M059J (cell line): Measurements from ENCODE around the gene LRTM1. TPM values are rescaled to one million over a fixed set of nuclear protein-coding genes. Genes with fewer than 3 reads are reported as not detected.

Experiments used
- DNase-seq: peaks from one replicate; pipeline ENCODE4 v3.0.0-alpha.2; 2012; ENCODE audit warnings: low read depth
- total RNA-seq: library from RNA; depleted of rRNA; stranded (reverse); fragments of >200 nt; shearing (Covaris generic); gene quantifications from 2 replicates; pipeline ENCODE4 v1.2.3, GENCODE V29; 2014

LRTM1 gene
- total RNA-seq, 1 experiment from 2014 or later: not detected

DNA sequence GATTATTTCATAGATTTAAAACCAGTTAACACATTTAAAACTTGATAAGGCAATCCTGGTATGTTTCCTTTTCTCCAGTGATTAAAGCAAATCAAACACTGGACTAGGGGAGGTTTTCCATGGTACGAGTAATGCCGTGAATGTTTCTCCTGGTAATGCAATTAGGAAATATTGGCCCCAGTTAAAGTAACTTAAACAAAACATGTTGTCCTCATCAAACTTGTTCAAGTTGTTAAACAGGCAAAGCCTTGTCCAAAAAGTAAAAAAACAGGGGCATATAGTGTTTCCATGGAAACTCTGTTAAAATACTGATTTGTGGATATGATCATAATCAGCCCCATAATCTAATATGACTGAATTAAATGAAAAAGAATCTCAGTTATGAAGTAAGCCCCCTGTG lies 13.1 kb upstream of the LRTM1 start:
- no peak for DNase-seq

DNA sequence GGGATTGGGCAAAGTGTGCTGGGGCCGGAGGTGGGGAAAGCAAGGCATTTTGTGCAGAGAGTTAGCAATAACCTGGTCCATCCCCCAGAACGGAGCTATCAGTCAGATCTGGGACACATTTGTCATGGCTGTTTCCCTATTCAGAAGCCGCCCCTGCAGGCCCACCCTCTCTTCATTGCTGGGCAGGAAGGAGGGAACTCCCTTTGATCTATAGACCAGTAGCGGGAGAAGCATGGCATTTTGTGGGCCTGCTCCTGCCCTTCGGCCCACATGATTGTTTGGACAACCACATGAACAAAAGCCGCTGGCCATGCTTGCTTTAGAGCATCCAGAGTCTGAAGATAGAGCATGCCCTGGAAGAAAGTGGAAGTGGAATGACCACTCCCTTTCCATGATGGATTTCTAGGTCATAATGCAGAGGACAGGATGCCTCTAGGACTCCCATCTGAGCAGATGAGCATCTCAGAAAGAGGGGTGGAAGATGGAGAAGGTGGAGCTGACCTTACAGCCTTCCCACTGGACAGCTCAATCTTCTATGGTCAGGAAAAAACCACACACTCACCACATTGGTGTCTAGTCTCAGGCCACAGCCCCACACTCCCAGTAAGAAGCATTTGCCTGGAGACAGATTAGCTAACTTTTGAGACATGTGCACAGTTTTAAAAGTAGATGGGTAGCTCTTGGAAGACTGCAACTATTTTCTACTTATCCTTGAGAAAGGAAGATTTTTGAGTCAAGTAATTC lies 11.9 kb upstream of the LRTM1 start:
- DNase-seq: peak; percentile 73

DNA sequence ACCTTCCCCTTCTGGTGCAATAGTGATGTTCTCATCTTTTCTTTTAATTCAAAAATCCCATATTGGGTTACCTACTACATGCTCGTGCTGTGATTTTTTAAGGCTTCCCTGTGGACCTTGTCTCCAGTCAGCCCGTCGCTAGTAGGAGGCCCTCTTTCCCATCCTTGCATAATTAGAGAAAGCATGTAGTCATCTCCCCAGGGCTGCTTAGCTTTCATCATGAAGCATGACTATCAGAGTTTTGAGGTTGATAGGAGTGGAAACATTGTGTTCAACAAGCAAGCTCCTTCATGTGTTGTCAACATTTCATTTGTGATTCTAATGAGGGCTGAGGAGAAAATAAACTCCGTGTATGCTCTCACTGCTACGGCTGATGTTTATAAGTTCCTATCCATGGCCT lies 8.7 kb upstream of the LRTM1 start:
- no peak for DNase-seq

DNA sequence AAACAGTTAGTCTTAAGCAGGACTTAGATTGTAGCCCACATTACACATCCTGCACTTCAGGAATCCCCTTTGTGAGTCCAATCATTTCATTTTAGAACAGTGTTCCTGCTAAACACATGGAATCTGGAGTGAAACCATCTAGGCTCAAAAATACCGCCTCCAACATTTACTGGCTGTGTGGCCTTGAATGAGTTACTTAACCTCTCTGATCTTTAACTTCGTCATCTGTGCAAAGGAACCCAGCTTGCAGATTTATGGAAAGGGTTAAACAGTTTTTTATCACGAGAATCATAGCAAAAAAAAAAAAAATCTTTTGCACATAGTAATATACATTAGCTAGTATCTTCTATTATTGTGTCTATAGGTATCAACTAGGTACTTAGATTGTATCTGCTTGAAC lies 8.0 kb upstream of the LRTM1 start:
- no peak for DNase-seq

DNA sequence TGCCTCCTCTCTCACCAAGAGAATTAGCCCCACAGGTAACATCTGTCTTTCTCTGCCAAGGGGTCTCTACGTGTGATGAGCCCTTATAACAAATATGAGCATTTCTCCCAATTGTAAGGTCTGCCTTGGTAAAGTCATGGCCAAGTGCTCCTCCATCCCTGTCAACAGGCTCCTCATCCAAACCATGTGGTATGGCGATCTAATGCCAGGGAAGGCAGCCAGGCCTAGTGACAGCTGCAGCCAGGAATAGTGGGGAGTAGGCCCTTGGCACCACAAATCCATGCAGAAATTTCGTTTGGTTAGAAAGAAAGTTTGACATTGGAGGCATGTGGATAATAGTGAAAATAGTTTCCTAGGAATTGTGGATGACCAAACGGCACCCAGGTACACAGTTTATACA lies 4.7 kb upstream of the LRTM1 start:
- DNase-seq: no peak

DNA sequence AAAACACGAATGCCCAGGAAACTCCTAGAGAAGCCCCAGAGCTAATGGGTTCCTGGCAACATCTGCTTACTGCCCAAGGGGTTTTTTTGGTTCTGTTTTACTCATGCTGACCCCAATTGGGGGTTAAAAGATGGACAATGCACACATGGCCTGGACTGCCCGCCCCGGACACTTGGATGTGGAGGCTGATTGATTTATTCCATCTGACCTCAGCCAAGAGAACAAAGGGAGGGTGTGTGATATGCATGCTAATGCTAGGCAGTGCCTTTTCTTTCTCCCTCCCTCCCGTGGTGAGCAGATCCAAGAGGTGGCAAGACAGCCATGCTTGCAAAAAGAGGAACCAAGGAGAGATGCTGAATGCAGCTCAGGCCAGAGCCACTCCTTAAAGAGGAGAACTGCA lies 3.3 kb upstream of the LRTM1 start:
- peak; percentile 17 for DNase-seq

DNA sequence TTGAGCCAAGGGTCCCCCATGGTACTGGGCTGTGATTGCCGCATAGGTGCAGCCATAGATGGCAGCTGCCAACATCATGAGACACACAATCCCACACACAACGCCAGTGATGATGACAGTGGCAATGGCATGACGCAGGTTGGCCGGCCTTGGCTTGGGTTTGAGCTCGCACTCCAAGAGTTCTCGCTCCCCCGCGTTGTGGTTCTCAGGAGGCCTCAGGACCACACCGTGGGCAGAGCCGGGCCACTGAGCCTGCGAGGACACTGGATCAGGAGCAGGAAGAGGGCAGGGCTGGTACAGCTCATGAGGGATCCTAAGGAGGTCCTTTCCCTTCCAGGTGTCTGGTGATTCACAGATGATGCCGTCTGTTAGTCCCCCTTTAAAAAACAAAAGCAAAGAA lies 9.3 kb downstream of the LRTM1 start:
- no peak for DNase-seq

DNA sequence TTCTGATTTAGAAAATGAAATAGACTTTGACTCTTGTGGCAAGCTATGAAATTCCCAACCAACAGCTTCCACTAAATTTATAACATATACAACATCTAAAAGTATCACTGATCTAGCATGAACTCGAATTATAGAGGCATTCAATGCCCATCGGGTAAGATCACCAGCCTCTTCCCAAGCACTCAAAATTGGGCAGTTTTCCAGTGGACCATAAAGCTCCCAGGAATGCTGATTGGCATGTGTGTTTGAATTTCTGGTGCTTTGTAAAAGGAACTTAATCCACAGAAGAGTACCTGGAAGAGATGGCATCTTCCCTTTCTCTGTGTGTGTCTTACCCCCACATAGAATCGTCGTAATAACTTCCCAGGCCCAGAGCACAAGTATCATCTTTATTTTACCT lies 10.0 kb downstream of the LRTM1 start:
- DNase-seq: peak; percentile 68

DNA sequence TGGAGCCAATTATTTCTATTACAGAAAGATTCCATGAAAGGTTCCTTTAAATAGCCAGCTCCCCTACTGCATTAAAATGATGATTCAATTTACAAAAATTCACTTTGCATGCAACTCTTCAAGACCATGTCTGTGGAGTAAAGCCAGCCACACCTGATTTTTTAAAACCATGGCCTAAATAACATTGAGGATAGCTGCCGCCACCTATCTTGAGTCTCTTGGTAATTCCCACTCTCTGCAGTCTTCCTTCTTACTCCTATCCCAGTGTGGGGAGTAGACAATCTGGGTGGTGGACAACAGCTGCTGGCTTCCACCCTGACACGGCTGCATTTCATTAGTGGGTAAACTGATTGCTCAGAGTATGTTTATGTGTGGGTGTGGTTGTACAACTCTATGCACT lies 10.7 kb downstream of the LRTM1 start:
- peak; percentile 62 for DNase-seq

DNA sequence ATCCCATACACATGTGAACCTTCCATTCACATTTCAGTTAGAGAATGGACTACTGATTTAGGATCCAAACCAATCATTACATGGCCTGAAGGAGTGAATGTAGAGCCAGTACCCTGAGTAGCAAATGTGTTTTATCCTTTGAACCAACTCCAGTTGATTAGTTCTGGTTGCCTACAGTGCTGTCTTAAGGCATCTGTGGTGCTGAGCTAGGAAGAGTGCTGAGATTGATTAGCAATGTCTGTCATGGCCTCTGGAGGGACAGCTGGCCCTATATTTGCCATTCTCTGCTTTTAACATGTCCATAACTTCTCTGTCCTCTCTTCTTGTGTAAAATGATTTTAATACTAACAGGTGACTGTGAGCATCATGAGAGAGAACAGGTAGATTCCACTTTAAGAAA lies 11.1 kb downstream of the LRTM1 start:
- DNase-seq: peak; percentile 22

DNA sequence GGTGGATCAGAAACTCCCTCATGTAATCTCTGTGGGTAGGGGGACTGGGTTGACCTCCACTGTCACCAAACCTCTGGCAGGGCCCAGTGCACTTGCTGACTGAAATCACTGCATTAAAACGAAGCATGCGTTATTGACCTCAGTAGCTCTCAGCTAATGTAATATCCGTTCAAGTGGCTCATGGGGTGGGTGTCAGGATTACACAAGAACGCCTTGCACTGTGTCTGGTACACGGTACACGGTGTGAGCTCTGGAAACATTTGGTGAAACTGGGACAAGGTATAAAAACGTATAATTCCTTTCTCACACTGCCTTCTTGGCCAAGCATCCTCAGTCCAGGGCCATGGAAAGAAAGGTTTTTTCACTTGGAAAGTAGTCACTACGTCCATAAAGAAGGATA lies 11.9 kb downstream of the LRTM1 start:
- DNase-seq: no peak

DNA sequence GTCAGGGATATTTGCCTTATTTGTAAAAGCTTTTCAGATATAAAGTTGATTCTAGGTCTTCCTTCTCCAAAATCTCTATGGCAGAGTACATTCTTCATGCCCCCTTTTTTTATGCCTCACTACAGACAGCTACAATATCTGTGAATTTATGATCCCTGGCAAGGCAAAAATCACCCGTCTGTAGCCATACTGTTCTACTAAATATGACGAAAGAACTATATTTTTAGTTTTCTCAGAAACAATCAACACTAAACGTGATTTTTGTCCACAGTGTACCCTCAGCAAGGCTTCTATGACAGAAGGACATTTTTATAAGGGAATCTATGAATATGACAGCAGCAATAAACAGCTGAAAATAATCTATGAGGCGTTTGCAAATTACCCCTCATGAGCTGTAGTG lies 12.7 kb downstream of the LRTM1 start:
- DNase-seq: no peak

DNA sequence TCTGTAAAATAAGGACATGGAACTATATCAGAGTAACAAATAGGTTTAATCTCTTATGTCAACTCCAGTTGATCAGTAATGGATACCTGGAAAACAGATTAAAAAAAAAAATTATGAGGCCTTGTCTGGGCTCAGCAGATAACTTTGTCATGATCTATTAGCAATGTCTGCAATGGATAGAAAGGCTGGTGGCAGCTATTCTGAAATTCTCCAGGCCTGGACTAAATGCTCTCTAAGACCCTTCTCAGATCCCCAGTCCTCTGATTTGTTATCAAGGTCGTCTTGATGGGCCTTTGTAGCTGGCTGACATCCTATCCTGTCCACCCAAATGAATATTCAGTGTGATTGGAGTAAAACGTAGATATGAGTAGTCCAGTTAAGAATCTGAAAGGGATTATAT lies 13.7 kb downstream of the LRTM1 start:
- DNase-seq: no peak

DNA sequence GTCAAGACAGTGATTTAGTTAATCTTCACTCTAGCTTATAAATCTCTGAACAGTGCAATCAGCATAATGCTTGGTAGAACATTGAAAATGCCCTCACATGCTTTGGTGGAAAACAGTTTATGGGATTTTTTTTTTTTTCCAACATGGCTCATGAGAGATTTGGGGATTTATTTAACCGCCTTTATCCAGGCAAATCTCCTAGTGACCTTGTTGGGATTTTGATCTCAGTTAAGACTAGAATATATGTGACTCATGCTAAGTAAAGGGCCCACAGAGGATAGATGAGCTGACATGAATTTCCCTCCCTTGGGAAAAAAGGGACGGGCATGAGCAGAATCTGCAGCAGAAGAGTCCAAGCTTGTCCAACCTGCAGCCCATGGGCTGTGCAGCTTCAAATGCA lies 18.7 kb downstream of the LRTM1 start:
- peak; percentile 61 for DNase-seq

DNA sequence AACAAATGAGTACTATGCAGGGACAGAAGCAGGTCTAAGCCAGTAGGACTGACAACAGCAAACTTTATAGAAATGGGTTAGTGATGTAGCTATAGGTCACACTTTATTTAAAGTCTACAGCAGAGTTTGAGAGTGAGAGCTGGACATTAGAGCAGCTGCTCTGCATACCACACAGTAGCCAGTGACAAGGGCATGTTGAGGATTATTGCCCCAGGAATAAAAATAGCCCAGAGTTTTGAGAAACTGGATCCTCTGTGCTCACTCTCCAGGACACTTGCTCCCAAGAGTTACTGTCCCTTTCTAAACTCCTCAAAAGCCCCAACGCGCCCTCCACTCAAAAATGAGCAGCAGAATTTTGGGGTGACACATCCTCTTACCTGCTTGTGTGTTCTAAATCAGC lies 21.1 kb downstream of the LRTM1 start:
- DNase-seq: no peak

DNA sequence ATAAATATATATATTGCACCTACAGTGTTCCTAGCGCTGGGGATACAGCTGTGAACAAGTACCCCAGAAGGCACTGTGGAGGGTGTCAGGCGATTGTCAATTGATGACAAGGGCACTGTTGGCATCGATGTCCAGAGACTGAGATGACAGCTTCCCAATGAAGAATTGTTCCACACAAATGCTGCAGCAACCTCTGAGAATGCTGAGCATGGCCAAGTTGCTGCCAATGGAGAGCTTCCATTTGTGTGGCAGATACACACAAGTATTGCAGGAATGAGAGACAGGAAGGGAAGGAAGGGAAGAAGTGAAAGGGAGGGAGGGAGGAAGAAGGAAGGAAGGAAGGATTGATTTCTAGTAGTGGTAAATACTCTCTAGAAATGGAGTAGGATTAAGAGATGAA lies 21.9 kb downstream of the LRTM1 start:
- DNase-seq: no peak

DNA sequence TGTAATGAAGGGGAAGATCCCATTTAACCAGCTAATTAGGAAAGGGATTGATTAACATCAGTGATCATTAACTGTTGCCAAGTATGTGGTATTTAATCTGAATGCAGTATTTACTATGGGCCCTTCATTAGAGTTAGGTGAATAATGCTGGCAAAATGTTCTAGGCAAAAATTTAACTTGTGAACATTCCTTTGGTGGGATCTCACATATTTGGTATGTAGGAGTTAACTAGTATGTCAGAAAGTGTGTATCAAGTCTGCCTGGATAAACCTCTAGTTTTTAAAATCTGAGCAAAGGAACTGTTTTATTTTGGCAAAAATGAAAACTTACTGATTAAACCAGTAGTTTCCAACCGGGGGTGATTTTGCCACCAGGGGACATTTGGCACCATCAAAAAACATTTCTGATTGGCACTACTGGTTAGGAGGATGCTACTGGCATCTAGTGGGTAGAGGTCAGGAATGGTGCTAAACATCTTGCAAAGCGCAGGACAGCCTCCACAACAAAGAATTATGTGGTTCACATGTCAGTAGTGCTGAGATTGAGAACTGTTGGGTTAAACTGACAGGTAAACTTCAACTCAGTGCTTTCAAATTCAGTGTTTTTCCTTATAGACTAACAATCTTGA lies 22.5 kb downstream of the LRTM1 start:
- peak; percentile 49 for DNase-seq

DNA sequence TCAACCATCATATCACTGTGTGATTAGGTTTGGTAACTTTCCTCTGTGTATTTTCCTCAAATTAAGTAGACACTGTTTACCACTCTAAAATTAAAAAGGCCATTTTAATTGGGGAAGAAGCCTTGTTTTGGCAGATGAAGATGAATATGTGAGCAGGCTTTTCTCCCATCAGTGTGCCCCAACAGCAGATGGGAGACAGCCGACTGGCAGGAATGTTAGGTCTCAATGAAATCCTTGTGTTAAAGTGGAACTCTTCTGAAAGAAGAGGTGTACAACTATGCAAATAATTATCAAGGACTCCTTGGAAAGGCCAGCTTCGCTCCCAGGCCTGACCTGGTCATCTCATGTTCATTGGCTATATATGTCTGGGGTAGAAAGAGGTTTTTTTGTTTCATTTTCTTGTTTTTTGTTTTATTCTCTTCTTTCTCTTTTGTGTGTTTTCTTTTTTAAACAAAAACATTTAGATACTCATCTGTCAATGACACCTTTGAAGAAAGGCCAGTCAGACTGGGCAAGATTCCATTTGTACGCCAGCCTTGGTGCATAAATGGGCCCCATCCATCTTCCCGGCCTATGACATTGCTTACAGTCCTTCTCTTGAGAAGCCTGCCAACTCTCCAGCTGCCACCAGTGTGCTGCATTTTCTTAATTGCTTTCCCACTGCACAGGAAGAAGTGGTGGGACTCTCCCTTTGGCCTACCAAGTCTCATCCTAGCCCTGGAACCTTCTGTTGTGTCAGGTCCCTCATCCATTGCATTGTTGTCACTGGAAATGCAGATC lies 25.8 kb downstream of the LRTM1 start:
- peak; percentile 49 for DNase-seq

DNA sequence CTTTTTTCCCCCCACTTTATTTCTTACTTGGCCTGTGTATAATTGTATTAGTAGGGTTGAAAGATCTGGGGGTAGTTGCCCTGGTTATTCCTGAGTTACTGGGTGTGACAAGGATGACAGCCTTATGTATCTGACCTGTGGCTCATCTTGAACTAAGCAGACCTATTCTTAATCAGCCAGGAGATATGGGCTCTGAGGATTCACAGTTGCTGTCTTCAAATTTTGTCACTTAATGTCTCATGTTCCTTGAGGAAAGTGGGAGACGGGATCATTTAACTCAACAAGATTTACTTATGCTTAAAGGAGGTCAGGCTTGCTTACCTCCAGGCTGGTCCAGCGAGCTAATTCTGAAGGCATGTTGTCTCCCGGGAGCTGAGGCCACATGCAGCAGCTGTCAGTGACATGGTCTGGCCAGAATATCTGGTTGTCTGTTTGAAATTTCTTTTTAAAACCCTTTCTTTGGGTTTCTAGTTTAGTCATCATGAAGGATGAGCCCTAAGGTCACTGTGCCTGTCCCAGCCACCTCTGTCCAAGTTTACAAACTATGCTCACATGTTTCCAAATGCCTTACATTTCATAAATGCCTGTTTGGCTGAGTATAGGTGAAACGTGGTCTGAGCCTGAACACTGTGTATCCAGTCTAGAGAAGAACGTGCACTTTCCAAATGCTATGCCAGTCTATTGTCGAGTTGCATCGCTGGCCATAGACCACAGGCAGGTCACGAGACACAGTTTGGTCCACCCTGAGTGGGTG lies 26.8 kb downstream of the LRTM1 start:
- no peak for DNase-seq

DNA sequence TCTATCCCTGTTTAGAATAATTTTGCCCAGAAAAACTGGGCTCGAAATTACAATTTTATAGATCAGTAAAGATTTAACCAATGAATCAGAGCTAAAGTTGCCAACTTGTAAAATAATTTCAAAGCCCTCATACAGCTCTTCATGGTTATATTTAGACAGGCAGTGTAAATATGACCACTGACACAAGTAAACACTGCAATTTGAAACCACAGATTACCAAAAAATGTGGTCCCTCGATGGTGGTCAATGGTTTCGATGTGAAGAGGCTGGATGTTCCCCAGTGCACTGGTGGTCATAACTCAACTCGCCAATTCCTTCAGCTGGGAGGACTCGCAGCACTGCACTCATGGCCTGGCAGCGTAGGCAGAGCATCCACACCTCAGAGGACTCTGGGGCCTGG lies 28.6 kb downstream of the LRTM1 start:
- no peak for DNase-seq

DNA sequence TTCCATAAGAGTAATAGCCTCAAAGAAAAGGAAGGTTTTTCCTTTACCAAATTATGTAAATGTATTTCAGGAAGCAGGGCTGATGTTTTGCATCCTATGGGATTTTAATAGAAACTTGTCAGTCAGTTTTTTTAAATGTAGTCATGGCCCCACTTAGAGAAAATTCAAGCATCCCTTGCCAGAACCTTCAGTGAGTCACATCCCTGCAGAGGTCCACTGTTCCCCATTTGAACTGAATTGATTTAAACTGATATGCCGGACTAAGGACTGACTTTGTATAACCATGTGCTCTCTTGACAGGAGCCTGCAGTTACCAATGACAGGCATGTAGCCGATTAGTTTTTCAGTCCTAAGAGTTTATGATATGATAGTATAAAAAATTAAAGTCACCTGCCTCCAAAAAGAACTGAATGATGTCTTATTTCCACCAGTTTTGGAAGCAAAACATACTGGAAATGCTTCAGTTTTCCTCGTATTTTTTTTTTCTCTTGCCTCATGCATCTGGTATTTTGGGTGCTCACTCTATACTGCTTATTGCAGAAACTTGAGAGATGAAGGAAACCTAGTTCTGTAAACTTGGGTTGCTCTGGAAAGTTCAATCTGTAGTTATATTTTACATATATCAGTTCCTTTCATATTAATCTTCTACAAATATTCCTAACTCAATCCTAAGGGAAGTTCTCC lies 30.7 kb downstream of the LRTM1 start:
- peak; percentile 76 for DNase-seq

DNA sequence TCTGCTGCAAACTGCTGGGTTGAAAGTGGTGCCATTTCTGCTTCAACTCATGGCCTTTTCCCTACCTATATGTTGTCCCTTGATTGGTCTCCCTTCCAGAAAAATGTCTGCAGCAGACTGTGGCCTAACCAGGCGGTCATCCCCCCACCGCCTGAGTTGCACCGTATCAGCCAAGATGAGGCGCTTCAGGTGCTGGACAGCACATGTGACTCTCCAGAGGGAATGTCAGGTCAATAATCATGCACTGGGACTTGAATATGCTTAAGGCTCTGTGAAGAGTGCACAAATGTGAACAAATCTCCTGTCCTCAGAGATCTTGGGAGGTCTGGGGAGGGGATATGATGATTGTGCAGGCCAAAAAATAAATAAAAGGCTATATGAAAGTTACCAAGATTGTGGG lies 32.2 kb downstream of the LRTM1 start:
- DNase-seq: no peak
